ENCODE measurements around the gene PTPRF.

Gene PTPRF

DNA sequence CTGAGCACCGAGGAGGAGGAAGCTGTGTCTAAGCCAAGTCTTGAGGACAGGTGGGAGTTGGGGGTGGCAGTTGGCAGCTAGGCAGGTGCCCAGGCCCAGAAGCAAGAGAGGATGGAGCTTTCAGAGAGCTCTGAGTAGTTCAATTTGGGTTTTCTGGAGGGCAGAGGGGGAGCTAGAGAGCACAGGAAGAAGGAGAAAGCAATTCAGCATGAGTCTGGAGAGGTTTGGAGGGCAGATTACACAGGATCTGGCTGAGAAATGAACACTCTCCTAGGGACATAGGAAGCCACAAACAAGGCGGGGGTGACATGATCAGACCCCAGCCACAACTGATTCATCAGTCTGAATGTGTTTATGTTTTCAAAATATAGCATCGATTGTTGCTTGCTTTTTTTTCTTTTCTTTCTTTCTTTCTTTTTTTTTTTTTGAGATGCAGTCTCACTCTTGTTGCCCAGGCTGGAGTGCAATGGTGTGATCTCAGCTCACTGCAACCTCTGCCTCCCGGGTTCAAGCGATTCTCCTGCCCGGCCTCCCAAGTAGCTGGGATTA, 23.8 kb downstream of the PTPRF start:
- no peak for DNase-seq

DNA sequence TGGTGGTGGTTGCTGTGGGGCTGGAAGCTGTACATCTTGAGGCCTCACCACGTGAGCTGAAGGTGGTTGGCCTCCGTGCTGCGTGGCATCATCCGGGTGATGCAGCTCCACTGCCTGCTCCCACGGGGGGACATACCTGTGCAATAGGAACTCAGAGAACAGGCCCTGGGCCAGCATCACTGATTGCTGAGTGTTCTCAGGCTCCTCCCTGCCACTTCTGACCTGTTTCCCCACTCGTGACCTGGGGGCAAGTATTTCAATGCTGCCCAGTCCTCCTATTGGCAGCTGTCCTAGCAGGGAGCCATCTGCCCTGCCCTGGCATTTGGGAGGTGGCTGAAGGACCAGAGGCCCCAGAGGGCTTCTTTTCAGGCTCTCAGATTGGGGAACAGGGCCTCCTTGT, 26.1 kb downstream of the PTPRF start:
- DNase-seq: no peak

DNA sequence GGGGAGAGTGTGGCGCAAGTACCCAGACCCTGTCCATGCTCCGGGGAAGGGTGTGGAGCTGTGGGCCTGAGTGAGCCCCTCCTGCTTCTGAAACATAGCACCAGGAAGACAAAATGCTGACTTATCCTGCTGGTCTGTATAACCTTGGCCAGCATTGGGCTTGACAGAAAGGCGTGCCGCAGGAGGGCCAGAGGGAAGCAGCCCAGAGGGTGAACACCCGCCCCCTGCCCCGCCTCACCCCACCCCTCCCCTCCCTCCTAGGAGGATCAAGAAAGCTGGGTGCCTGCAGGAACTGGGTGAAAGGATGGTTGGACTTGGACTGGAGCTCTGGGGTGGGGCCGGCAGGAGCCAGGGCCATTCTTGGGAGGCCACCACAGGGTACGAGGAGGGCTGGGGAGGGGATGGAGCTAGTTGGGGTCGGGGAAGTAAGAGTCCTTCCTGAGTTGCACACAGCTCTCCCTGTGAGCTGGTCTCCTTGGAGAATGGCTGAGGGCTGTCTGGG, 27.1 kb downstream of the PTPRF start:
- DNase-seq: peak in 1 of 2 experiments; percentile 31

DNA sequence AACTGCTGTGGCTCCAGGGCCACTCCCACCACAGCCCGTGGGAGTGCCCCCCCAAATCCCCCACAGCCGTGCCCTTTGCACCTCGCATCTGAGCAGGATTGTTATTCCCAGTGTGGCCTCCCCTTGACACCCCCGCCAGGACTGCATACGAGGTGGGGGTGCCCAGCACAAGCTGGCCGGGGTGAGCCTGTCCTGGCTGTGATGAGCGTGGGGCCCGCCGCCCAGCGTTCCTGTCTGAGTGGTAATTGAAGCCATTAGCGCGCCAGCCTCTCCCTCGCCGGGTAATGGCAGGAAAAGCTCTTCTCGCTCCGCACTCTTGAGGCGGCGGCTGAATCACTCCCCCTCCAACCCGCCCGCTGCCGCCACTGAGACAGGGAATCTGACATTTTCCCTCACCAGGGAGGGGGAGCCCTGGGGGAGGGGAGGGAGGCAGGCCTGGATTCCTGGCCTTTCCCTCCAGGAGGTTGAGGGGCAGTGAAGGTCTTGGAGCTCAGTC, 27.7 kb downstream of the PTPRF start:
- peak; percentile 45 to 72 for DNase-seq

DNA sequence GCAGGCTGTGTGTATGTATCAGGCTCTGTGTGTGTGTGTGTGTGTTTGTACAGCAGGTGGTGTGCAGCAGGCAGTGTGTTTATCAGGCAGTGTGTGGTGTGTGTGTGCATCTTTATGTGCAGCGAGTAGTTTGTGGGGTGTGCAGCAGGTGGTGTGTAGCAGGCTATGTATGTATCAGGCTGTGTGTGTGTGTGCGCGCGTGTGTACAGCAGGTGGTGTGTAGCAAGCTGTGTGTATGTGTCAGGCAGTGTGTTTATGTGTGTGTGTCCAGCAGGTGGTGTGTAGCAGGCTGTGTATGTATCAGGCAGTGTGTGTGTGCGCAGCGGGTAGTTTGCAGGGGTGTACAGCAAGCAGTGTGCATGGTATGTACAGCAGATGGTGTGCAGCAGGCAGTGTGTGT, 29.0 kb downstream of the PTPRF start:
- DNase-seq: no peak

DNA sequence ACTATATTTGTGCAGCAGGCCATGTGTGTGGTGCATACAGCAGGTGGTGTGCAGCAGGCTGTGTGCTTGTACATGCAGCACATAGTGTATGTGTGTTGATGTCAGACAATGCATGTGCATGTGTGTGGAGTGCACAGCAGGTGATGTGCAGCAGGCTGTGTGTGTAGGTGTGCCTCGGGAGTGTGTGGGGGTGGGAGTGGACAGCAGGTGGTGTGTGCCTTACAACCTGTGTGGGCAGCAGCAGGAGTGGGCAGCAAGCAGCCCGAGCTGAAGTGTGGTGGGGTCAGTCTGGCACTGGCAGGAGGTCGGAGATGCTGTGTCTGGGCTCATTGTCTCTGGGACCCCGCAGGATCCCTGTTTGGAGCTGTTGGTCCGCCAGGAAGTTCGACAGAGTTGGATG, 29.6 kb downstream of the PTPRF start:
- DNase-seq: no peak

DNA sequence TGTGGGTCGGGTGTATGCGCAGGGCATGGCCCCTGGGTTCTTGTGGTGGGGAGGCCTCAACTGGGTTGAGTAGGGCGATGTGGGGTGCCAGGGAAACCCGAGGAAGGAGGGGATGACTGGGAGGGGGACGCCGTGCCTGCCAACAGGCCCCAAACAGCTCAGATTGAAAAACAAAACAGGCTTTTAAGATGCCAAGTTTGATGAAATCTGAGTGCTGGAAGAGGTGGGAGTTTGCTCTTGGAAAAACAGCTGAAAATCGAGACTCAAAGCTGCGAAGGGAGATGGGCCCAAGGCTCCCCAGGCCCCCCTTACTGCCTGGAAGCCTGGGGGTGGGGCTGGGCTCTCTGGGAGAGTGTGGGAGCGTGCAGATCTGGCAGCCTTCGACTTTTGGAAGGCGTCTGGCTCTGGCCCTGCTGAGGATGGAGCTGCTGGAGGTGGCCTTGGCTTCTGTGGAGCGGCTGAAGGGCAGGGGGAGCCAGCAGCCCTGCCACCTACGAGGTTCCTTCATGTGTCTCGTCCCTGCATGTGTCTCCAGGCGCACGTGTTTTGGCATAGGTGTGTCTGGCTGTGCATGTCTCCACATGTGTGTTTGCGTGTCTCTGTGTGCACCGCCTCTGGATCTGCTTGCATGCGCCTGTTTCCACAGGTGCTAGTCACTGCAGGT, 33.3 kb downstream of the PTPRF start:
- DNase-seq: no peak

DNA sequence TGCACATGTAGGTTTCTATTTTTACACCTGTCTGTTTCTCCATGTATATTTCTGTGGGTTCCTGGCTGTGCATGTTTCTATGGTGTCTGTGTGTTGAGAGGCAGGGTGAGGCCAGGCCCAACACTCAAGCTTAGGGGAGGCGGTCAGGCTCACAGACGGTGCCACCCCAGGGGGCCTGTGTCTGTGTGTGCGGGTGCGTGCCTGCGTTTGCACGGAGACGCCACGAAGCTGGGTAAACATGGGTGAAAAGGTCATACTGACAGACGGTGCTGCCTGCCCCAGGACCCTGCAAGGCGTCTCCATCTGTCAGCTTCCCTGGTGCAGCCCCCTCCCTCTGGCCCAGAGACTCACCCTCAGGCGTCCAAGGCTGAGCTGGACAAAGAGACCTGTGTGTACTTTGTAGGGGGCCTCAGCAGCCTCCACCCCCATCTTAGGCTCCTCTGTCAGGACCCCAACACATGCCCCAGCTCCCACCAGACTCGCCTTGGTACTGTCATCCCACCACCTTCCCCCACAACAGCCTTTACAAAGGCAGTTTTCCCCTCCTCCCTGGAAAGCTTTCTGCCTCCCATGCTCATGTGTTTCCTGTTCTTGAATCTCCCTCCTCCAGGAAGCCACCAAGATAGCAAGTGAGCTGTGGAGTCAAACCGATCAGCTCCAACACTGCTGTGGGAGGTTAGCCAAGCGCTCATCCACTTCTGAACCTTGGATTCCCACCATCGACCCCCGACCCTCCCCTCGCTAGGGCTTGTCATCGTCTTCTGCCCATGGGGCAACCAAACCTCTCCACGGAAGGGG, 34.1 kb downstream of the PTPRF start:
- peak in 1 of 2 experiments; percentile 41 for DNase-seq

DNA sequence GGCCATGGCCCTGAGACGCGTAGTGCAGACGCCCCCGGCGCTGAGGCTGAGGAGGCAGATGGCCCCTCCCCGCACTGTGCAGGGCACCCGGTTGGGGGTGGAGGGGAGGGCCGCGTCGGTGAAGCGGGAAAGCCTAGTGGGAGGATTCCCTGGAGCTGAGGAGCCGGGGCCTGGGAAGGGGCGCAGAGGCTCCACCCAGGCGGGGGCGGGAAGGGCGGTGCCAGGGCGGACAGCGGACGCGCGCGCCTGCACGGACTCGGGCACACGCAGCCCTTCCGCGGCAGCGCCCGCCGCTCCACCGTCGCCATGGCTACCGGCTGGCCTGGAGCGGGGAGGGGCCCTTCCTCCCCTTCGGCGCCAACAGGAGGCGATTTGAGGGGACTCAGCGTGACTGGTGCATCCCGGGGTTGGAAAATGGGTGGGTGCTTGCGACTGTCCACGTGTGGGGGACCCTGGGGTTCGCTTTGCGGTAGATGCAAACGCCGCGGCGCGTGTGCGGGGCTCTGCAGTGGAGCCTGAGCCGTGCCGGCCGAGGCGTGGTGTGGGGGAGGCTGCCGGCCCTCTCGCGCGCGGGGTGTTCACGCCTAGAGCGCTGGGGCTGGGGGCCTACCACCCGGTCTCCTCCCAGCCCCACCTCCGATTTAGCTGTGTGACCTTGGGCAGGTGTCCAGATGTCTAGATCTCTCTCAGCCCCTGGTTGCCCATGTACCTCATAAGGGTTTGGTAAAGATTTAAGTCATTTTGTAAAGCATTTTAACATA, 35.1 kb downstream of the PTPRF start:
- peak; percentile 48 to 77 for DNase-seq

DNA sequence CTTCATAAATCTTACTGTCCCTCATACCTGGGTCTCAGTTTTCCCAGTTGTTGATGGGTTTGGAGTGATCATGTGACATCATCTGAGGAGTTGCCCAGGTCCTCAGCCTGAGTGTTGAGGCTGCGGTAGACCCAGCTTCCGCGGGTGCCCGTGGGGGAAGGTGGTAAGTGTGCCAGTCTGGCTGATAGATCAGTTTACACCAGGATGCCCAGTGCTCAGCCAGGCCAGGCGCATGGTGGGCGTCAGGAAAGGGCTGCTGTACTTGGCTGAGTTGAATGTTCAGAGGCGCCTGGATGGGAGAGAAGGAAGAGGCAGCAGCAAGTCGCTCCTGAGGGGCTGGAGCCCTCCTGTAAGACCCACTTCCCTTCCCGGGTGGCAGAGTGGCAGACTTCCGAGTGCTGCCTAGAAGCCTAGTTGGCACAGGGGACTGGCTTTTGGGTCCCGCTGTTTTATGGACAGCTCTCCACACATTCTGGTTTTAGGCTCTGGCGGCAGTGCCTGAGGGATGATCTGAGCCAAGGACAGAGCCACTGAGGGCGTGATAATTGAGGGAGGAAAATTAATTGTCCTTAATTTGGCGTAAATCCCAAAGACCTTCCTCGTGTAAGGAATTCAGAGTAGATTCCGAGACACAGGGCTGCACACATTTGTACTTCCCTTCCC, 35.8 kb downstream of the PTPRF start:
- no peak for DNase-seq

DNA sequence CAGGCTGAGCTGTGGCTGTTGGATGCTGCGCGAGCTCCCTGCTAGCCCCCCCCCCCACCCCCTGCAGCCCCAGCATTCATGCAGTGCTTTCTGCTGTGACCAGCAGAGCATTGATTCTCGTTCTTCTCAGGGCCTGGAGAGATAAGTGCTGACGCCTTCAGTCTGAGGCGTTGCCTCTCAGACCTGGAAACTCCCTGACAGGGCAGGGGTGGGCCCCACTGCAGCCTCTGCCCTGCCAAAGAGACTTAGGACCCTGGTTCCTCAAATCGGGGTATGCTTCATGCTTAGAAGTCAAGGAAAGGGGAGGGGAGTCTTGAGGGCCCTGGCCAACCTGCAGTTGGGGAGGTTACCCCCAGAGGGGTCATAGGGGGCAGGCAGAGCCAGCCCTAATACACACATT, 38.5 kb downstream of the PTPRF start:
- DNase-seq: no peak

DNA sequence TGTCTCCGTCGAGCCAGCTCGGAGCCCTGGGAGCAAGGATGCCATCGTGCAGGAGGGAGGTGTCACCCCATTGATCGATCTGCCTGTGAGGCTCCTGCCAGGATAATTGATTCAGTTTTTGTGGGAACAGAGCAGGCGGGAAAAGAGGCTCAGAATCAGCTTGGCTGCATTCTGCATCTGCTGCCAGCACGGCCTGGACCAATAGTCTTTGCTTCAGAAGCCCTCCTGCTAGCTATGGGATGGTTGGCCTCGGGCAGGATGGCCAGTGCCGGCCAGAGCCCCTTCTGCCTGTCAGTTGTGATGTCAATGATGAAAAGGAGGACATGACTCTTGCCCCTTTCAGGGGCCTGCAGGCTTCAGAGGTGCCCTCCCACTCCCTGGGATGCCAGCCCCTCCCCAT, 39.6 kb downstream of the PTPRF start:
- DNase-seq: no peak

DNA sequence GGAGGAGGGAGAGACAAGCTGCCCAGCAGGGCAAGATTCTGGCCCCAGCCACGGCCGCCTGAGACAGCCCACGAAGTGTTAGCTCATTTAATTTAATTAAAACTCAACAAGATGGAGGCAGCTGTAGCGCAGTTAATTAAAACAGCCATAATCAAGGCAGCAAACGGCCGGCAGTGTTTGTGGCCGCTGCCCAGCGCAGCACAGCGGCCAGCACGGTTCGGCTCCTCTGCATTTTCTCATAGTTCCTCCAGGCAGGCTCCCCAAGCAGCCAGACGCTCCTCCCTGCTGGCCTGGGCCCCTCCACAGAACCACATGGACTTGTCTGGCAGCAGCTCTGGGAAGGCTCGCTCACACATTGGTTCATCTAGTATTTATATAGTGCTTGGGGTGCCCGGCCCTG, 40.0 kb downstream of the PTPRF start:
- DNase-seq: no peak

DNA sequence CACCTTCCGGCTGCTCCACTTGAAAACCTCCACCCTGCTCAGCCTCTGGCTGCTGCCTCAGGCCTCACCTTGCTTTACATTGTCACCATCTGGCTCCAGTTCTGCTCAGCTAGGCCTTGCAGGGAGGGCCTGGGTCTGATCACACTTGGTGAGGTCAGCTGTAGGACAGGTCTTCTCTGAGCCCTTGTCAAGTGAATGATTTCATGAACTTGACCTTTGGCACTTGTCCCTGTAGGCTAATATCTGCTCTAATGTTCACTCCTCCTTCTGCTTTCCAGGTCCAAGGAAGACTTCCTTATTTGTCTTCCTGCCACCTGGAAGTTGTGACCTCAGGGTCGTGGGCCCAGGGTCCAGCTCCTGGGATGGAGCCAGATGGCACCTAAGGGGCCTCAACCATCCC, 41.4 kb downstream of the PTPRF start:
- DNase-seq: no peak

DNA sequence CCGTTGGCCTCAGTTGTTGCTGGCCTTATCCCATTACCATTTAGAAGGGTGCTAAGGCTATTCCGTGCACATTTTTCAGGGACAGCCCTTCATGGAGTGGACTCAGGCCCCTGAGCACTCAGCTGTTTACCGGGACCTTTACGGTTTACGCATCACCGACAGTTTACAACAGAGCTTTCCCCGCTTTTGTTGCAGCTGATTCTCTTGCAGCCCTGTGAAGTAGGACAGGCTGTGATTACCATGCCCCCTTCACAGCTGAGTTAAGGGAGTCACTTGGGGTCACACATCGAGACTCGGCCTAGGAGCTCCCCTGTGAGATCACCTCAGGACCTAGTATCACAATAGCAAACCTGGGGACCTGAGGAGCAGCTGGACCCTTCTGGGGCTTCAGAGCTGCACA, 41.9 kb downstream of the PTPRF start:
- DNase-seq: no peak

DNA sequence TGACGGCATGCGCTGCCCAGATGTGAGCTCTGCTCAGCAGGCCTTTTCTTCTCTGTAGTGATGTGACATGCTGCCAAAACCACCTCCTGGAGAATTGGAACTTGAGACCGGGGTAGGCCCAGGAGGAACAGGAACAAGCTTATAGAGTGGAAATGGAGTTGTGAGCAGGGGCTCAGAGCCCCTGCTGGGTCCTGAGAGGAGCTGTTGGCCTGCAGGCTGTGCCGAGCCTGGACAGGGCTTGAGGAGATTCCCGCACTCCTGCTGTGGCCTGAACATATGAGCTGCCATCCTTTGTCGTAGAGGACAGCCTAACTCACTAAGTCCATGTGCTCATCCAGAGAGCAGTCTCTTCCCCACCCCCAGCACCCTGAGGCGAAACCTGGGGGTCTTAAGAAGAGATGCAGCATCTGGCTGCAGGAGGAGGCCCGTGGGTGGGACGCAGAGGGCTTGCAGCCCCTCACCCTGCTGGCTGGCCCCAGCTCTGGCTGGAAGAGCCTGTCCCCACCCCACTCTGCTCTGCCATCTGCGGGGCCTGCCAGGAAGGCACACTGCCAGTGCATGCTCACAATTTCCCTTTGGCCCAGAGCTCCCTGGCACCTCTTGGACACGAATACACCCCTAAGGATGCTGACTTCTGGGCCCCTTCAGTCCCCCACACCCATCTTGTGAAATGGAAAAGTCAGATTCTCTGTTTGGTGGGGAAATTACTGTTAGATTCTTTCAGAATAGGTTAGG, 42.5 kb downstream of the PTPRF start:
- no peak for DNase-seq

DNA sequence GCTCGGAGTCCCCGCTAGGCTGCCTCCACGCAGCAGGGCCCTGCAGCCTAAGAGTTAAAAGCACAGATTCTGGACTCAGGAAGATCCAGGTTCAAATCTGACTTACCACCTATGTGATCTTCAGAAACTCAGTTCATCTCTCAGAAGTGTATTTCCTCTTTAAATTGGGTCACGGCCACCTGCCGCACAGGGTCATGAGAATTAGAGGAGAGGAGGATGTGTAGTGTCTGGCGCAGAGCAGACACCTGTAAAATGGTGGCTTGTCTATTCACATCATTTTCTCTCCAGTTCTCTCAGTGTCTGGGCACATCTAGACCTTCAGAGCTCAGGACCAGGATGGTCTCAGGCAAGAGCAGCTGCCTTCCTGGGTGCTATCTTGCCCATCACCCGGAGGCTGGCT, 45.8 kb downstream of the PTPRF start:
- DNase-seq: no peak

DNA sequence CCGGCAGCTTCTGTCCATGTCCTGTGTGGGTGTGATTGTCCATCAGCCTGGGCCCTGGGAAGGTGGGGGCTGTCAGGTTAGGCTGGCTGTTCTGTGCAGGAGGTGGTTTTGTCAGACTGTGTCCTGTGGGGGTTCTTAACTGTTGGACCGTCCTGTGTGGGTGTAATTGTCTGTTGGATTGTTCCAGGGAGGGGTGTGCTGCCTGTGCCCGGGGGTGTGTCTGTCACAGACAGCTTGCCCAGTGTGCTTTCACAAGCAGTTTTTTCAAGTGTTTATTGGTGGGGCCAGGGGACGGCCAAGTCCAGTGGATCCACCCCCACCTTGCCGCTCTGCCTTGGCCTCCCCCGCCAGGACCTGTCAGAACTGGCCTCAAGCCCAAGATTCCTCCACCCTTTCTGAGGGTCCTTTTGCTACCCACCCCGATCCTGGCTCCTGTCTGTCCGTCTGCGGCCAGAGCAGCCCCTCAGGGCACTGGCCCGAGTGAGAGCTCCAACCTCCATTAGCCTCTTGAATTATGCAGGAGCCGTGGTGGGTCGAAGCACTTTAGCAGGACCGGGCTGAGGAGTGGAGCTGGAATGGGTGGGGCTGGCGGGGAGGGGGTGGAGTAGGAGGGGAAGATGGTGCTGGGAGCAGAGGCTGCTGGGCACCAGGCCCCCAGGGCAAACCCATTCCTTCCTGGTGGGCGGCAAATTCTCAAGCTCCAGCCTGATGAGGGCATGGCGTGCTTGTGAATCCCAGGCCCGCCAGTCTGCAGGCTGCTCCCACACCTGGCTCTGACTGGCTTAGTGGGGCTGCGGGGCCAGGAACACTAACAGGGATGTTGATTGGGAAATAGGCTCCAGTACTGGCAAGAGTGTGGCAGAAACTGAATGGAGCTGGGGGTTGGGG, 47.2 kb downstream of the PTPRF start:
- no peak for DNase-seq

DNA sequence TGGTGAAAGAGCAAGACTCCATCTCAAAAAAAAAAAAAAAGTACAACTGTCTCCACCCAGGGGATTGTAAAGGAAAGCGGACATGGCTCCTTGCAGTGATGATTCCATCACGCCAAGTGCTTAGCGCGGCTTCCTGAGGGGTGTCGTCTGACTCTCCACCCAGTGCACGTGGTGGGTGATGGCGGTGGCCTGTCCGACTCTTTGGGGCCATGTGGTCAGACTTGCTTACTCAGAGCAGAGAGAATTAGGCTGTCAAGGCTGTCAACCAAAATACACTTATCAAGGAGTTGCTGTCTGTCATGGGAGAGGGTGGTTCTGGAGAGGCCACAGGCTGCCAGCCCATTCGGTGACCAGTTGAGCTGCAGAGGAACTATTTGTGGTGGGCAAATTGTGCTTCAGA, 49.4 kb downstream of the PTPRF start:
- no peak for DNase-seq

DNA sequence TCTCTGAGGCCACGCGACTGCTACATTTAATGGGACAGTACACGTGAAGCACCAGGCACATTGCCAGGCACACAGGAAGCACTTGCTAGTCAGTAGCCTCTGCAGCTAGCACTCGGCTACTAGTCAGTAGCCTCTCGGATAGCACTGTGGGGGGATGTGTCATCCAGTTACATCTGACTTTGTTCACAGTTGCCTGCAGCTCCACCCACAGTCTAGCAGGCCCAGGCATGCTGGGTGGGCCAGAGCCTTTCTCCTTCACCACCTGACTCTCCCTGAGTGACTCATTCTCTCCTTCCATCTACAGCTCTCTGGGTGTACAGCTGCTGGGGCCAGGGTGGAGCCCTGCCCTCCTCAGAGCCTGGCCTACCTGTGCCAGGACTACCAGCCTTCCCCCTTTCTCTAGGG, 51.5 kb downstream of the PTPRF start:
- peak; percentile 20 to 40 for DNase-seq

DNA sequence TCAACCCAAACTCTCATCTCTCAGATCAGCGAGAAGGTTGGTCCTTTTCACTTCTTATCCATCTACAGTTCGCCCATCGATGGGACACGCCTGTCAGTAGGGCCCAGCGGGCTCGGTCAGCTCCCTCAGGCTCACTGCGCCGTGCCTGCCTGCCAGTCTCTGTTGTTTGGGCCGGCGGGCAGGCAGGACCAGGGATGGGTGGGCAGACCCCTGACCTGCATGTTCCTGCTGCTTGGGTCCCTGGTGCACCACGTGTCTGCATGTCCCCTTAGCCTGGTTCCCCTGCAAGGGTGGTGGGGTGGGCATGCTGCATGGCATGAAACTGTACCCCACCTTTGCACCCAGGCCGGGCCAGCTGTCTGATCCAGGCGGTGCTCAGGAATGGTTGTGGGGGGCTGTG, 52.4 kb downstream of the PTPRF start:
- no peak for DNase-seq
